ENCODE data around the gene ERN2.
A peak's percentile ranks its signal among the peaks of the same experiment; 100 is the strongest.

Gene ERN2

GRCh38 chr16:23667355-23667659 lies 45.7 kb downstream of the ERN2 start:
- DNase-seq (ENCODE audit: low read depth, low spot score) = no peak
- H3K4me3 ChIP-seq (ENCODE audit: low read depth, low read length) = no peak overlapping the region
- in situ Hi-C loops (cut with HindIII; ENCODE audit: low sequenced_read_pairs) = no loop called here
- TF ChIP-seq CTCF (IDR thresholded peaks at IDR 0.05; ENCODE audit: low read depth, low read length) = no peak

- in situ Hi-C loops (cut with HindIII; ENCODE audit: low sequenced_read_pairs) = no loop called here
- H3K4me3 ChIP-seq (ENCODE audit: low read depth, low read length) = no peak overlapping the region
- TF ChIP-seq CTCF (IDR thresholded peaks at IDR 0.05; ENCODE audit: low read depth, low read length) = no peak
- DNase-seq (ENCODE audit: low read depth, low spot score) = no peak
These were observed 46.3 kb downstream of the ERN2 start for GRCh38 chr16:23666571-23667354.

- TF ChIP-seq CTCF (IDR thresholded peaks at IDR 0.05; ENCODE audit: low read depth, low read length) = no peak
- no peak for DNase-seq (ENCODE audit: low read depth, low spot score)
- in situ Hi-C loops (cut with HindIII; ENCODE audit: low sequenced_read_pairs) = no loop called here
- no peak overlapping the region for H3K4me3 ChIP-seq (ENCODE audit: low read depth, low read length)
These were observed 49.1 kb downstream of the ERN2 start for GRCh38 chr16:23663918-23664317.

GRCh38 chr16:23651943-23652468 lies 61.0 kb downstream of the ERN2 start:
- in situ Hi-C loops (cut with HindIII; ENCODE audit: low sequenced_read_pairs) = no loop called here
- no peak overlapping the region for H3K4me3 ChIP-seq (ENCODE audit: low read depth, low read length)
- DNase-seq (ENCODE audit: low read depth, low spot score) = no peak
- no peak for TF ChIP-seq CTCF (IDR thresholded peaks at IDR 0.05; ENCODE audit: low read depth, low read length)

- H3K4me3 ChIP-seq (ENCODE audit: low read depth, low read length) = no peak overlapping the region
- in situ Hi-C loops (cut with HindIII; ENCODE audit: low sequenced_read_pairs) = no loop called here
- no peak for TF ChIP-seq CTCF (IDR thresholded peaks at IDR 0.05; ENCODE audit: low read depth, low read length)
- peak; percentile 15 for DNase-seq (ENCODE audit: low read depth, low spot score)
These were observed 62.2 kb downstream of the ERN2 start for GRCh38 chr16:23650674-23651416.

GRCh38 chr16:23642246-23642774 lies 70.7 kb downstream of the ERN2 start:
- H3K4me3 ChIP-seq (ENCODE audit: low read depth, low read length) = peak overlapping the region; percentile 100
- in situ Hi-C loops (cut with HindIII; ENCODE audit: low sequenced_read_pairs) = no loop called here
- no peak for DNase-seq (ENCODE audit: low read depth, low spot score)

More at GRCh38 chr16:23642246-23642774, 70.7 kb downstream of the ERN2 start:
- no peak for TF ChIP-seq CTCF (IDR thresholded peaks at IDR 0.05; ENCODE audit: low read depth, low read length)
